ENCODE measurements around the gene CUEDC2.

CUEDC2 gene

GRCh38 chr10:102408728-102409603, 23.4 kb downstream of the CUEDC2 start:
- DNase-seq = peak; percentile 27 to 35

GRCh38 chr10:102408131-102408727, 24.1 kb downstream of the CUEDC2 start:
- DNase-seq = no peak

- no peak for DNase-seq
Observed at GRCh38 chr10:102407425-102408130, 24.8 kb downstream of the CUEDC2 start.

GRCh38 chr10:102406815-102407214, 25.6 kb downstream of the CUEDC2 start:
- no peak for DNase-seq

- DNase-seq = no peak
Observed at GRCh38 chr10:102405632-102406031, 26.7 kb downstream of the CUEDC2 start.

GRCh38 chr10:102405108-102405571, 27.2 kb downstream of the CUEDC2 start:
- DNase-seq = no peak

- no peak for DNase-seq
Observed at GRCh38 chr10:102404361-102405107, 27.8 kb downstream of the CUEDC2 start.

GRCh38 chr10:102403115-102403514, 29.3 kb downstream of the CUEDC2 start:
- DNase-seq = no peak

- DNase-seq = no peak
Observed at GRCh38 chr10:102402512-102402896, 29.9 kb downstream of the CUEDC2 start.

GRCh38 chr10:102401735-102402511, 30.5 kb downstream of the CUEDC2 start:
- no peak for DNase-seq

- no peak for DNase-seq
Observed at GRCh38 chr10:102401342-102401654, 31.1 kb downstream of the CUEDC2 start.

GRCh38 chr10:102400598-102401341, 31.6 kb downstream of the CUEDC2 start:
- DNase-seq = no peak

- DNase-seq = no peak
Observed at GRCh38 chr10:102400076-102400475, 32.3 kb downstream of the CUEDC2 start.

GRCh38 chr10:102399217-102400021, 33.0 kb downstream of the CUEDC2 start:
- DNase-seq = peak; percentile 44 to 74

GRCh38 chr10:102398172-102399020, 34.0 kb downstream of the CUEDC2 start:
- DNase-seq = no peak

- DNase-seq = no peak
Observed at GRCh38 chr10:102397222-102398171, 34.9 kb downstream of the CUEDC2 start.

- DNase-seq = no peak
Observed at GRCh38 chr10:102396730-102397151, 35.6 kb downstream of the CUEDC2 start.

- no peak for DNase-seq
Observed at GRCh38 chr10:102396317-102396650, 36.1 kb downstream of the CUEDC2 start.

All from NCI-H1930 (cell line).